ENCODE measurements around the gene EIF4A2.

Gene EIF4A2

GRCh38 chr3:186783058-186783730 lies at the start of gene EIF4A2:
Gene EIF4A2 (plus strand): TSS chr3:186783577. CDS start chr3:186783611, 34 bp downstream.
- peak; percentile 84 for DNase-seq (ENCODE audit: low read depth)

- DNase-seq (ENCODE audit: low read depth) = no peak
These were observed 40.6 kb upstream of the EIF4A2 start for GRCh38 chr3:186742618-186743380.

- no peak for DNase-seq (ENCODE audit: low read depth)
These were observed 39.7 kb upstream of the EIF4A2 start for GRCh38 chr3:186743666-186744065.

GRCh38 chr3:186746008-186746407 lies 37.4 kb upstream of the EIF4A2 start:
- DNase-seq (ENCODE audit: low read depth) = no peak

GRCh38 chr3:186750316-186750715 lies 33.1 kb upstream of the EIF4A2 start:
- no peak for DNase-seq (ENCODE audit: low read depth)

- no peak for DNase-seq (ENCODE audit: low read depth)
These were observed 31.9 kb upstream of the EIF4A2 start for GRCh38 chr3:186751480-186751879.

GRCh38 chr3:186754006-186754405 lies 29.4 kb upstream of the EIF4A2 start:
- DNase-seq (ENCODE audit: low read depth) = no peak

GRCh38 chr3:186754871-186755270 lies 28.5 kb upstream of the EIF4A2 start:
- no peak for DNase-seq (ENCODE audit: low read depth)

GRCh38 chr3:186757214-186757613 lies 26.2 kb upstream of the EIF4A2 start:
- DNase-seq (ENCODE audit: low read depth) = no peak

GRCh38 chr3:186757686-186758220 lies 25.6 kb upstream of the EIF4A2 start:
- no peak for DNase-seq (ENCODE audit: low read depth)

- DNase-seq (ENCODE audit: low read depth) = no peak
These were observed 24.0 kb upstream of the EIF4A2 start for GRCh38 chr3:186759231-186759930.

GRCh38 chr3:186760141-186760833 lies 23.1 kb upstream of the EIF4A2 start:
- DNase-seq (ENCODE audit: low read depth) = no peak

- DNase-seq (ENCODE audit: low read depth) = no peak
These were observed 22.4 kb upstream of the EIF4A2 start for GRCh38 chr3:186760897-186761447.

GRCh38 chr3:186772281-186772694 lies 11.1 kb upstream of the EIF4A2 start:
- DNase-seq (ENCODE audit: low read depth) = no peak

GRCh38 chr3:186772701-186773417 lies 10.5 kb upstream of the EIF4A2 start:
- peak; percentile 36 for DNase-seq (ENCODE audit: low read depth)

GRCh38 chr3:186775999-186776398 lies 7.4 kb upstream of the EIF4A2 start:
- DNase-seq (ENCODE audit: low read depth) = no peak

GRCh38 chr3:186779204-186779603 lies 4.2 kb upstream of the EIF4A2 start:
- DNase-seq (ENCODE audit: low read depth) = no peak

- no peak for DNase-seq (ENCODE audit: low read depth)
These were observed 777 bp upstream of the EIF4A2 start for GRCh38 chr3:186782542-186783057.

- DNase-seq (ENCODE audit: low read depth) = peak; percentile 72
These were observed 546 bp downstream of the EIF4A2 start for GRCh38 chr3:186783731-186784515.
